HG03097 (cell line): ENCODE results near the gene SLC12A5.
A peak's percentile ranks its signal among the peaks of the same experiment; 100 is the strongest.
"Not testable (repeated sequence)": the region's sequence is repeated elsewhere in the genome, so short reads cannot be mapped to it uniquely, and the experiment has no call there.

Experiments
- ATAC-seq: cut with Tn5 transposase; IDR thresholded peaks from one replicate; pipeline ENCODE4 v1.9.1; 2021; ENCODE audit not compliant: unreplicated experiment, low FRiP score

The SLC12A5 gene

DNA sequence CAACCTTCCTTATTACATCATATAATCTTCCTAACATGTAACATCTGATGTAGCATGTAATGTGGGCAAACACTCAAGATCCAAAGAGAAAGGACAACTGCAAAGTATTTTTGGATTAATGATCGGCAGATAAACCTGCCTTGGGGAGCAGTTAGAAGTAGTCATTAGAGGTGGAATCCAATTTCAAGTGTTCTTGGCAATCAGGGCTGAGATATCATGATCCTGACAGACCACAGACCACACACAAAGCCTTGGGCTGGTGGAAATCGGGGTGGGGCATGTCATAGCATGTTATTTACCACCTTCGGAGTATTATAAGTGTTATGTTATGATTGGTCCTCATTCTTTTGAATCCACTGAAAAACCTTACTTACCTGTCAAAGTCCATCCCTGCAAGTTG lies 44.4 kb downstream of the SLC12A5 start:
- no peak for ATAC-seq

- ATAC-seq, result no peak
Observed at GRCh38 chr20:46074006-46074405, 45.0 kb downstream of the SLC12A5 start.

DNA sequence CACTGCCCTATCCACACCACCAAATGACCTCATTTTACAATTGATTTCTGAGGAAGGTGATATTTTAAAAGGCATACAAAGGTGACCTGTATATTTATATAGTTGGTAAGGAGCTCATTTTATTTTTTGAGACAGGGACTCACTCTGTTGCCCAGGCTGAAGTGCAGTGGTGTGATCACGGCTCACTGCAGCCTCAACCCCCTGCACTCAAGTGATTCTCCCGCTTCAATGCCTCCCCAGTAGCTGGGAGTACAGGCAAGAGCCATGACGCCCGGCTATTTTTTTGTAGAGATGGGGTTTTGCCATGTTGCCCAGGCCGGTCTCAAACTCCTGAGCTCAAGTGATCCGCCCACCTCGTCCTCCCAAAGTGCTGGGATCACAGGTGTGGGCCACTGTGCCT lies 47.8 kb downstream of the SLC12A5 start:
- no peak for ATAC-seq

DNA sequence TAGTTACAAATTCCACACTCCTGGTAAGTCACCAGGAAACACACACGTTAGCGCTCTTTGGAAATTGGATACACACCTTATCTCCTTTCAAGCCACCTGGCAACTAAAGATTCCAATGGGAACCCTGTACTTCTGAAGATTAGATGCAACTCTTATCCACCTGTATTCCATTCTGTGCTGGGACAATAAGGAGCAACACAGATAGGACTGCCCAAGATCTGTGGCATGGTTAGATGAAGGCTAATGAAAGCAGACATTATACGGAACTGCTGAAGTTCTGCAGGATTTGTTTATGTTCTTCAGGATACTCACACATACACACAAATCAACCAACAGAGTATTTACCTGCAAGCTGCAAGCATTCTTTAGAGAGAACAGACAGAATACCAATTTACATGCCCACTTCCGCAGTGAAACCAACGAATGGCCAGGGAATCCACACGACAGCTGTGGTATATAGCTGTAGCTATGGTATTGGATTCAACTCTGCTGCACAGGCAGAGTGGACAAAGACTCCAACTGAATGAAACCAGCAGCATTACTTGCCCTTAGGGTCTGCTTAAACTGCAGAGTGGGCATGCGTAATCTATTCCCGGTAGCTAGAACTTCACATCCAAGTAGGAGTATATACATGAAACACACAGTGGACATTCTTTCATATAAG lies 48.8 kb downstream of the SLC12A5 start:
- ATAC-seq, result no peak

DNA sequence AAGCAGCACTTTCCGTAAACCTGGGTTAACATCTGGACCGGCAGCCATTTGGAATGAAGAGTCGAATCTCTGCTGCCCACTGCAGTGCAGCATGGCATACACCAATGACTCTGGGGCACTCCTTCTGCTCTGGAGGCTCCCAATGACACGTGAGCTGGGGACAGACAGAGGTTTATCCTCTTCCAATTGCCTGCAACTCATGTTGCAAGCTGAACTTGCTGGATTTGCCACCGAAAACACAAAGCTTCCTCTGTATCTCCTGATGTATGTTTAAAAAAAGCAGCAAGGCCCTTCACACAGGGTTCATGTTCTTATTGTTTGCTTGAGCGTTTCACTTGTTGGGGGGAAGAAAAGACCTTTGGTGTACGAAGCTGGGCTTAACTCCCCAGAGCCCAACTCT lies 49.9 kb downstream of the SLC12A5 start:
- no peak for ATAC-seq

DNA sequence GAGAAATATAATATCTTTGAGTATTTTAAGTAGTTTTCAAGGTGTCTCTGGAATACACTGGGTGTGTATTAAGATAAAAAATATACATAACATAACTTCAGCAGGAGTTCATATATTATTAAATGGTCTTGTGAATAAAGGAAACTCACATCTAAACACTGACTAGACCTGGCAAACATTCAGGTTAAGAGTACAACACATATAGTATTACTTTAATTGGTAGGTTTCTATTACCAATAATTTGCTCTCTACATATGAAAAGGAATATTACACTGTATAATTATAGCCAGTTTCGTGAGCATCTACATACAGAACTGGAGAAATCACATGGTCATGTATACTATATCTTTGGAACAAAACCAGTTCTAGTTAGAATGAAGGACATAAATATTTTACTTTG lies 52.1 kb downstream of the SLC12A5 start:
- no peak for ATAC-seq

- no peak for ATAC-seq
Observed at GRCh38 chr20:46083101-46083500, 54.1 kb downstream of the SLC12A5 start.

GRCh38 chr20:46083531-46084061 lies 54.6 kb downstream of the SLC12A5 start:
- ATAC-seq, result no peak

- no peak for ATAC-seq
Observed at GRCh38 chr20:46084805-46085178, 55.8 kb downstream of the SLC12A5 start.

- ATAC-seq, result no peak
Observed at GRCh38 chr20:46085179-46085851, 56.3 kb downstream of the SLC12A5 start.

GRCh38 chr20:46087161-46087560 lies 58.1 kb downstream of the SLC12A5 start:
- no peak for ATAC-seq

DNA sequence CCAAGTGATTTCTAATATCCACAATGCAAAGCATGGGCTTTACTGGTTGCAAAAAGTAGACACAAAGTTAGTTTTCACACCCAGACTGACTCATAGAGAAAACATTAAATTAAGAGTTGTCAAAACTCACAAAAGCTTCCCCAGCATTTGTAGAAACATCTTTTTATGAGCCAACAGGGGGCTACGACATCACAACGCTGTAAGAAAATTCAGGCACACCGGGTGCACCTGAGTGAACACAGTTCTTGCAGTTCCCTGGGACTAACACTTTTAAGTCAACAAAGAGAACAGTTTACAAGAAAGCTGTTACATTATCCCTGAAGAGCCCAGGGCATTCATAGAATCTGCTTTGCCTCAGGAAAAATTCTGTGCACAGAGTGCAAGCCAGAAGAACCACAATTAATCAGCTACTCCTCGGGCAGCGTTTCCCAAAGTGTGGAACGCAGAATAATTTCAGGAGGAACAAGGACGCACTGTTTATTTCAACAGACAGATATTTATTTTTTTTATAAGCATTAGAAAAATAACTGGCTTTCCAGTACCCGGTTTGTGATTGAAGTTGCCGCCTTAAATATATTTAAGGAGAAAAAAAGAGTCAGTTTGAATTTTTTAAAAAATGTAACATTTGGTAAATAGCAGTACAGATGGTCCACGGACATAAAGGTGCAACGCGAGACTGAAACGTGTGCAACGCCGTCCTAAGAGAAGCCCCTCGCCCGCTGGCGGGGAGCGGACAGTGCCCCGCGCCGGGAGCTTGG lies 59.6 kb downstream of the SLC12A5 start:
- ATAC-seq, result no peak

GRCh38 chr20:46089167-46089416 lies 60.1 kb downstream of the SLC12A5 start:
- peak; percentile 27 for ATAC-seq

- peak; percentile 80 for ATAC-seq
Observed at GRCh38 chr20:46089417-46090388, 60.7 kb downstream of the SLC12A5 start, which contains the start of gene NCOA5. Gene NCOA5 (minus strand): TSS chr20:46089962. CDS start chr20:46079424, 10,538 bp downstream.

GRCh38 chr20:46091622-46092535 lies 62.9 kb downstream of the SLC12A5 start:
- not testable (repeated sequence) for ATAC-seq

DNA sequence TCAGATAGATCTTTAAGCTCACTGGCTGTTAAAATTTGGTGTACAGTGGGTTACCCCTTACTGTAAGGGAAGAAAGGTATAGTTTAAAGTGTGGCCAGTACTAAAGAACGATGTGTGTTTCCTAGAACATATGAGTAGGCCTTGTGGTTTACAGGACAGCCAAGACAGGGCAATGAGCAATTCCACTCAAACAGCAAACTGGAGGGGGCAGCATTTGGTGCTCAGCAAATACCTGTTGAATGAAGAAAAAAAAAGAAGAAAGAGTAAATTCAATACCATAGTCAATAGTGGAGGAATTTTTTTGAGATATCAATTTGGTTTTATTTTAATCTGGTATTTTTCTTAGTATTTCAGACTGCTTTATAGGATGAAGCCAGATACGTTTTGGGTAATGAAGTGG lies 64.5 kb downstream of the SLC12A5 start:
- ATAC-seq, result no peak

DNA sequence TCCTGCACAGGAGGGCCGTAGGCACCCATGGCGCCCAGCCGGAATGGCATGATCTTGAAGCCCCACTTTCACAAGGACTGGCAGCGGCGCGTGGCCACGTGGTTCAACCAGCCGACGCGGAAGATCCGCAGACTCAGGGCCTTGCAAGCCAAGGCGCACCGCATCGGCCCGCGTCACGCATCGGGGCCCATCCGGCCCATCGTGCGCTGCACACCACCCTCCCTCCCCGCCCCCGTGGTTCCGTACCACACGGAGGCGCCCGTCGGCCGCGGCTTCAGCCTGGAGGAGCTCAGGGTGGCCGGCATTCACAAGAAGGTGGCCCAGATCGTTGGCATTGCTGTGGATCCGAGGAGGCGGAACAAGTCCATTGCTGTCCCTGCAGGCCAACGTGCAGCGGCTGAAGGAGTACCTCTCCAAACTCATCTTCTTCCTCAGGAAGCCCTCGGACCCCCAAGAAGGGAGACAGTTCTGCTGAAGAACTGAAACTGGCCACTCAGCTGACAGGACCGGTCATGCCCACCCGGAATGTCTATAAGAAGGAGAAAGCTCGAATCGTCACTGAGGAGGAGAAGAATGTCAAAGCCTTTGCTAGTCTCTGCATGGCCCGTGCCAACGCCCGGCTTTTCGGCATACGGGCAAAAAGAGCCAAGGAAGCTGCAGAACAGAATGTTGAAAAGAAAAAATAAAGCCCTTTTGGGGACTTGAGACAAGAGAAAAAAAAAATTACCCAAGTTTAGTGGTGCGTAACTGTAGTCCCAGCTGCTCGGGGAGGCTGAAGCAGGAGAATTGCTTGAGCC lies 70.7 kb downstream of the SLC12A5 start:
- no peak for ATAC-seq

GRCh38 chr20:46100444-46100843 lies 71.4 kb downstream of the SLC12A5 start:
- not testable (repeated sequence) for ATAC-seq

DNA sequence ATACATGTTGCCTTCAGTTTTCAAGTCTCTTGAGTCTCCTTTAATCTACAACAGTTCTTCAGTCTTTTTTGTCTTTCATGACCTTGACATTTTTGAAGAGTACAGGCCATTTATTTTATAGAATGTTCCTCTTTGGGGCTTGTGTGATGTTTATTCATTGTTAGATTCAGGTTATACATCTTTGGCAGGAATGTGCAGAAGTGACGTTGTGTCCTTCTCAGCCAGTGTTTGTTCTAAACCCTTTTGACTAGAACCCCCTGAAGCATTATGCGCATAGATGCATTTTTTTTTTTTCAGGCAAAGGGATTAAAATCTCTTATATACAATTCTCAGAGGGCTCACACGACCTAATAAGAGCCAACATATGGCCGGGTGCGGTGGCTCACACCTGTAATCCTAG lies 72.0 kb downstream of the SLC12A5 start:
- ATAC-seq, result no peak
